Right lobe of liver (tissue), 4 donors: ENCODE data around the gene KRTAP10-1.
"Not testable (repeated sequence)": the region's sequence is repeated elsewhere in the genome, so short reads cannot be mapped to it uniquely, and the experiment has no call there.

Experiments used
- CTCF ChIP-seq, 4 donors: fragments of 200-600 bp in 3 of 4; fragments of 450-650 bp in 1 of 4; IDR thresholded peaks; one replicate each; pipeline versions ENCODE4 v1.5.1 to v1.8.0; 2016 to 2022; ENCODE audit warnings: antibody characterized with exemption in 4 of 4, mild to moderate bottlenecking in 2 of 4
- POLR2A ChIP-seq: fragments of 450-650 bp; IDR thresholded peaks from one replicate; pipeline ENCODE4 v1.6.1; 2017; ENCODE audit warnings: antibody characterized with exemption, mild to moderate bottlenecking
- donor health status: DM: no; HTN: no; CAD: no.
- donor health status: DM: no; HTN: no; CAD: no.
- donor health status: DM: no; HTN: yes; CAD: no.

DNA sequence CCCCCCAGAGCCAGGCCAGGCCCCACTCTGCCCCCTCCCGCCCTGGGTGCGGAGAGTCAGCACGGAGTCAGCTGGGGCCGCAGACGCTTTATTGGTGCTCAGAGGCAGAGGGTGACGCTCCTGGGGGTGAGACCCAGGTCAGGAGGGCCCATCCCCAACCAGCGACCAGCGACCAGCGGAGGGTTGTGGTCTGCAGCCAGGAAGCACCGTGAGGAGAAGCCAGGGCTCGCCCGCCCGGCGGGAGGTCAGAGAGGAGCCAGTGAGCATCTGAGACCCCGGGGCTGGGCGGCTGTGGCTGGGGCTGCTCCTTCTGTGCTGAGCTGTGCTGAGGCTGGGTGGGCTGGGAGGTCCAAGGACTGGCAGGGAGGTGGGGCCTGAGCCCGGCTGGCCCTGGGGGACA lies 10.3 kb upstream of the KRTAP10-1 start:
- TF ChIP-seq POLR2A; CTCF (IDR thresholded peaks at IDR 0.05): not testable (repeated sequence)
